GM12801 (cell line): Measurements from ENCODE around the gene BNC2.

ENCODE experiments used
- TF ChIP-seq, protein P1 (sequence below): IDR thresholded peaks from one replicate; pipeline ENCODE4 v1.5.1; 2011; ENCODE audit warnings: control low read depth; ENCODE audit not compliant: insufficient read length; ENCODE audit errors: extremely low read depth

BNC2 gene

DNA sequence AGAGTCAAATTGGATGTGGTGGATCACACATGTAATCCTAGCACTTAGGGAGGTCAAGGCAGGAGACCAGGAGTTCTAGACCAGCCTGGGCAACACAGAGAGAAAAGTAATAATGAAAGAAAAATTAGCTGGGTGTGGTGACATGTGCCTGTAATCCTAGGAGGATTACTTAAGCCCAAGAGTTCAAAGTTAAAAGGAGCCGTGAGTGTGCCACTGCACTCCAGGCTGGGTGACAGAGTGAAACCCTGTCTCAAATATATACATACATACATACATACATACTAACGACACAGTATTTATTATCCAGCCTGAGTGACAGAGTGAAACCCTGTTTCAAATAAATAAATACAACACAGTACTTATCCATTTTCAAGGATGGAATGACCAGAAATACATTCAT is 180.3 kb downstream of the BNC2 start:
- TF ChIP-seq, protein P1, sequence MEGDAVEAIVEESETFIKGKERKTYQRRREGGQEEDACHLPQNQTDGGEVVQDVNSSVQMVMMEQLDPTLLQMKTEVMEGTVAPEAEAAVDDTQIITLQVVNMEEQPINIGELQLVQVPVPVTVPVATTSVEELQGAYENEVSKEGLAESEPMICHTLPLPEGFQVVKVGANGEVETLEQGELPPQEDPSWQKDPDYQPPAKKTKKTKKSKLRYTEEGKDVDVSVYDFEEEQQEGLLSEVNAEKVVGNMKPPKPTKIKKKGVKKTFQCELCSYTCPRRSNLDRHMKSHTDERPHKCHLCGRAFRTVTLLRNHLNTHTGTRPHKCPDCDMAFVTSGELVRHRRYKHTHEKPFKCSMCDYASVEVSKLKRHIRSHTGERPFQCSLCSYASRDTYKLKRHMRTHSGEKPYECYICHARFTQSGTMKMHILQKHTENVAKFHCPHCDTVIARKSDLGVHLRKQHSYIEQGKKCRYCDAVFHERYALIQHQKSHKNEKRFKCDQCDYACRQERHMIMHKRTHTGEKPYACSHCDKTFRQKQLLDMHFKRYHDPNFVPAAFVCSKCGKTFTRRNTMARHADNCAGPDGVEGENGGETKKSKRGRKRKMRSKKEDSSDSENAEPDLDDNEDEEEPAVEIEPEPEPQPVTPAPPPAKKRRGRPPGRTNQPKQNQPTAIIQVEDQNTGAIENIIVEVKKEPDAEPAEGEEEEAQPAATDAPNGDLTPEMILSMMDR = no peak

DNA sequence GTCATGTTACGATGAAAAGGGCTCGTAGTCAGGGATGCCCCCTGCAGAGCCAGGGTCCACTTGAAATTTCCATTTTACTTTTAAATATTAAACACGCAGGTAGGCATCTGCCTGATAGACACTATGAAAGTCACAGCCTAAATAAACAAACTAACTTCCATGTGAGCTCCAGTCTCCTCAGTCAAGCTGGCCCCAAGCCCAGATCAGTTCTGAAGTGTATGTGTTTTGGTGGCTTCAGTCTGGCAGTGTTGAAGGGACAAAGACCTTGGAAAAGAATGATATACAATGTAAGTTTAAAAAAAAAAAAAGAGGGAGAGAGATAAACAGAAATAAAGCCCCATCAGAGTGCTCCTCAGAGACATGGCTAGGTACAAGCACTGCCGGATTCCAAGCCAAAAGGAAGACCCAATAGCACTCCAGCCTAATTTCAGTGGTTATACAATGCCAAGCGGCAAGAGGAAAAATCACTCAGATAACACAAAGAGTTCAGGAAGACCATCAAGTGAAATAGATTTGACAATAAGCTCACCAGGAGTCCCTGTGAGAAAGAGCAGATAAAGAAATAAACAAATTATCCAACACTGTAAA is 181.0 kb downstream of the BNC2 start:
- TF ChIP-seq, protein P1 = no peak

DNA sequence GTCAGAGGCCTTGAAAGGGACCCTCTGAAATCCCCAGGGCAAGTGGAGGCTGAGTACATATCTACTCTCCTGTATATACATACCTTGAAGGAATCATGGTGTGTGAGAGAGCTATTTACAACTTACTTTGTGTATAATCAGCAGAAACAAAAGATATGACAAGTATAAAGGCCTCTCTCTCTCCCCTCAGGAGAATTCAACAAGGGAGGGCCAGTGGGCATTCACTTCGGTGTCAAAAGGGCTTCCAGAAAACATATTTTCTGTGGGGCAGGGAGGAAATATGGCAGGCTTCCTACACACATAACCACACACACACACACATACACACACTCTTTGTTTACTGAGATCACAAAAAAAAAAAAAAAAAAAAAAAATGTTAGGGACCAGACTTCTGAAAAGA is 181.7 kb downstream of the BNC2 start:
- TF ChIP-seq, protein P1 = no peak

DNA sequence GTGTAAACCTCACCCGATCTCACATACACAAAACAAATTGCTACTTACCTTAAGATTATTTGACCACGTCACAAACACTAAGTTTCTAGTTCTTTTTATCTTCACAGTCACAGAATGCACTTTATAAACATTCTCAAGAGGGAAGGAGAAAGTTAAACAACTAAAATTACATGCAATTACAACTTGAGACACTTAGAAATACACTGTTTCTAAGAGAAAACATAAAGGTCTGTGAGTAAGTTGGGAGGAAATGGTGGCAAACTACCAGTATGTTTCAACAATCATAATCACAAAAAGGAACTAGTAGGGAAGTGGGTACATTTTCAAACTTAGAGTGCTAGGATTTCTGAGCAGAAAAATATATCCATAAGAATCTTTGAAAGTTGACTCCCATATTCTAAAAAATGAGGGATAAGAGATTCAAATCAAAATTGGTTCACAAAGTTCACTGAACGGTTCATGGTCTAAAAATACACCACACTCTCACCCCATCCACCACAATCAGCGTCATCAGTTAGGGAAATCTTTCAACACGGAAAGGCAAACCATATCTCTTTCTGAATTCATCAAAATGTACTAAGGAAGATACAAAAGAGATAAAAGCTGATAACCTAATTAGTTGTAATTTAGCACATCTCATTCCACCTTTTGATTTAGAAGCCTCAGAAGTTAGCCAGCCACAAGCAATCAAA is 182.6 kb downstream of the BNC2 start:
- TF ChIP-seq, protein P1 = no peak

DNA sequence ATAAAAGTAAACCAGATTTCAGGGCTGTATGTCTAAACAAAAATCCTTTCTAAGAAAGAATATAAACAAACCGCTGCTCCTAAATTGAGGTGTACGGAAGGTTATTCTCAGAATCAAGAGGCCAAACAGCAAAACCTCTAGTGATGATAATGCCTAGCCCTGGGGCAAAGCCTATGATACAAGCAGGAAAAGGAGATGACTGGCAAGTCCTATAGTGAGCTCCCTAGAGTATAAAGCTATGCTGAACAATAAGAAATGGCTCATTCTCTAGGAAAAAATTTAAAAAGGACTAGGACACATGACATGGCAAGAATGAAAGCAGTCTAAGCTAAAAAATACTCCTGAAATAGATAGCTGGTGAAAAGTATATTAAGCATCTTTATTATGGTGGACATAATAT is 187.1 kb downstream of the BNC2 start:
- TF ChIP-seq, protein P1 = no peak

DNA sequence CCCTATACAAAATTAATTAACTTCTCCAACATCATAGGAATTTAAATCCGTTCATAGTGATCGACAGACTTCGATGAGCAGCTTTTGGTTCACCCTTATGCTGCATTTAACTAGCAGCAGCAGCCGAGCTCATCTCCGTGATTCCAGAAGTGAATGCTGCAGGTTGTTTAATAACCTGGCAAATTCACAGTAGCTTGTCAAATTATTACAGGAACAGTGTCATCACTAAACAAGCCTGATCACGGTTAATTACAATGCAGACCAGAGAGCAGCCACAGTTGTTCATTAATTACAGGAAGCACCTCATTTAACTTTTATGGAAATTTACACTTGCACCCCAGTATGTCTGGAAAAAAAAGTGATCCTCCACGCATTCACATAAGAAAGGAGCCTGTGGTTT is 188.2 kb downstream of the BNC2 start:
- TF ChIP-seq, protein P1 = no peak

DNA sequence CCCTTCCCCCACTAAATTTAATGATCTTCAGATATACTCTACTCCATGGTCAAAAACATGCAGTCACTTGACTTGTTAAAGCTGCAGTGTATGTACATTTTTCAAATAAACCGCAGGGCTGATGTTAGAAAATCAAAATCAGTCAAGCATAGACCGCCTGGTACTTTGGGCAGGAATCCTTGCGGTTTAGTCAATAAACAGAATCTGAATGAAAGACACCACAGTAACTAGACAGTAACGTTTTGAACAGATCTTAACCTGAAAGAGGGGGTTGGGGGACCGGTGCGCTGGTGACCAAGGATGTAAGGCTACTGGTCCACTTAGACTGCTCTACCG is 188.8 kb downstream of the BNC2 start:
- TF ChIP-seq, protein P1 = no peak
